ENCODE results near the gene MAD2L1.

The MAD2L1 gene

DNA sequence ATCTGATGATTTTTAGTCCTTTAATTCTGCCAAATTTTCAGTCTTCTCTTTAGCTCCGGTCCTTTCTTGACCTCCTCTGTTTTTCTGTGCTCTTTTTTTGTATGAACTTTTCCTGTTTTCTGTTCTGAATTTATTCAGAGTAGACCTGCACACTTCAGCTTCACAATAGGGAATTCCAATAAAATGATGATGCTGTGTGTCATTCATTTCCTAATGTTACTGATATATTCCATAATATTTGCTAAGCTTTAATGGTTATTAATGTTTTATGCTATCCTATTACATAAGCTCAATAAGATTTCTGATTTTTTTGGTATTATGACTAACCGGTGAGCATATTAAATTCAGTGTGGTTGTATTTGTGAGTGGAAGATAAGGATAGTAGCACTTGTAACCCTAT lies 13.9 kb upstream of the MAD2L1 start (continued):
- TF ChIP-seq, protein P1, sequence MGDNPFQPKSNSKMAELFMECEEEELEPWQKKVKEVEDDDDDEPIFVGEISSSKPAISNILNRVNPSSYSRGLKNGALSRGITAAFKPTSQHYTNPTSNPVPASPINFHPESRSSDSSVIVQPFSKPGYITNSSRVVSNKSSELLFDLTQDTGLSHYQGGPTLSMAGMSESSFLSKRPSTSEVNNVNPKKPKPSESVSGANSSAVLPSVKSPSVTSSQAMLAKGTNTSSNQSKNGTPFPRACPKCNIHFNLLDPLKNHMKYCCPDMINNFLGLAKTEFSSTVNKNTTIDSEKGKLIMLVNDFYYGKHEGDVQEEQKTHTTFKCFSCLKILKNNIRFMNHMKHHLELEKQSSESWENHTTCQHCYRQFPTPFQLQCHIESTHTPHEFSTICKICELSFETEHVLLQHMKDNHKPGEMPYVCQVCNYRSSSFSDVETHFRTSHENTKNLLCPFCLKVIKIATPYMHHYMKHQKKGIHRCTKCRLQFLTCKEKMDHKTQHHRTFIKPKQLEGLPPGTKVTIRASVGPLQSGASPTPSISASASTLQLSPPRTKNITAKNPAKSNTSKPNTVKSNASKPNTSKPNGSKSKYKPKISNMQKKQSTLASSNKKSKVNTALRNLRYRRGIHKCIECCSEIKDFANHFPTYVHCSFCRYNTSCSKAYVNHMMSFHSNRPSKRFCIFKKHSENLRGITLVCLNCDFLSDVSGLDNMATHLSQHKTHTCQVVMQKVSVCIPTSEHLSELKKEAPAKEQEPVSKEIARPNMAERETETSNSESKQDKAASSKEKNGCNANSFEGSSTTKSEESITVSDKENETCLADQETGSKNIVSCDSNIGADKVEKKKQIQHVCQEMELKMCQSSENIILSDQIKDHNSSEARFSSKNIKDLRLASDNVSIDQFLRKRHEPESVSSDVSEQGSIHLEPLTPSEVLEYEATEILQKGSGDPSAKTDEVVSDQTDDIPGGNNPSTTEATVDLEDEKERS (tag by site-specific recombination; IDR thresholded peaks at IDR 0.05): no peak
- no peak for TF ChIP-seq ZNF785 (tag by site-specific recombination; IDR thresholded peaks at IDR 0.05)
- TF ChIP-seq ZNF426 (tag by site-specific recombination; IDR thresholded peaks at IDR 0.05): no peak
- no peak for TF ChIP-seq ZNF792 (tag by site-specific recombination; IDR thresholded peaks at IDR 0.05)
- no peak for TF ChIP-seq ZNF610 (tag by site-specific recombination; IDR thresholded peaks at IDR 0.05; ENCODE audit: borderline replicate concordance)
- no peak for TF ChIP-seq ZBTB21 (tag by site-specific recombination; IDR thresholded peaks at IDR 0.05)

DNA sequence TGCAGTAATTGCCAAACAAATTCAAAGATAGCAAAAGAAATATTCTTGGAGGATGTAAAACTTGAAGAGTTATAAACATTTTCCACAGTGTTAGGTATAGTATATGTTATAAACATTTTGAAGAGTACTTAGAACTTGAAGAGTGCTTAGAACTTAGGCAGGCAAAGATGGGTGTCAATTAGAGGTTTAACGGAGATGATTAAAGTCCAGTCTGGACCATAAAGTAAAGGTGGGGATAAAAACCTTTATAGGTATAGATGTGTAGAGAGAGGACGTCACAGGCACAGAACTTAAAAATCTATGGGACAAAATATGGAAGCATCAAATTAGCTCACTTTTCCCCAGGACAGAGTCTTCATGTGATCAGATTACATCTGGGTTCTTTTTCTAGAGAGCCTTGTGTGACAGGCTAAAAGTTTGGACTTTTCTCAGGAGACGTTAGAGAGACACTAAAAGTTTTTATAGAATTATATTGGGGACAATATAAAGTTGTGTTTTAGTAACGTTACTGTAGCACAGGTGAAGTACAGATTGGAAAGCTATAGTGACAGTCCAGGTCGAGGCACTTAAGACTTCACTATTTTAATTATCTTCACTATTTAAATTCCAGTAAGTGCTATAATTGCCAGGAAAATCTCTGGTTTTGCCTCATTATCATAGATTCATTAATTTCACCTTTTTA lies 13.3 kb upstream of the MAD2L1 start:
- Histone ChIP-seq H3K4me1 (ENCODE audit: control insufficient read depth, insufficient read depth, low read length) (no peaks in the 10 kb centered on the region), H3K4me3 (ENCODE audit: low read depth, low read length) (no peak overlapping the region), H3K36me3 (ENCODE audit: control insufficient read depth in 2 of 2, insufficient read depth in 1 of 2, low read length in 2 of 2) (no peaks in the 10 kb centered on the region), H3K27ac (ENCODE audit: extremely low read depth, low read depth, low read length) (no peak overlapping the region), H3K9me3 (ENCODE audit: control insufficient read depth, insufficient read depth, low read depth, low read length) (no peaks in the 10 kb centered on the region)
- CTCF ChIA-PET: no interaction called here
- POLR2A ChIA-PET: no interaction called here
- TF ChIP-seq ZNF623 (tag by site-specific recombination; IDR thresholded peaks at IDR 0.05) (no peak), HOXA7 (CRISPR knock-in tag; IDR thresholded peaks at IDR 0.05; ENCODE audit: borderline replicate concordance) (no peak), ZNF416 (tag by site-specific recombination; IDR thresholded peaks at IDR 0.05) (no peak), YY1 (tag by site-specific recombination; IDR thresholded peaks at IDR 0.05) (no peak), ZXDB (tag by site-specific recombination; IDR thresholded peaks at IDR 0.05) (no peak), ZNF404 (tag by site-specific recombination; IDR thresholded peaks at IDR 0.05) (no peak), ZBTB20 (tag by site-specific recombination; IDR thresholded peaks at IDR 0.05) (no peak), ZNF530 (tag by site-specific recombination; IDR thresholded peaks at IDR 0.05; ENCODE audit: low read depth) (no peak)
- TF ChIP-seq, protein P2, sequence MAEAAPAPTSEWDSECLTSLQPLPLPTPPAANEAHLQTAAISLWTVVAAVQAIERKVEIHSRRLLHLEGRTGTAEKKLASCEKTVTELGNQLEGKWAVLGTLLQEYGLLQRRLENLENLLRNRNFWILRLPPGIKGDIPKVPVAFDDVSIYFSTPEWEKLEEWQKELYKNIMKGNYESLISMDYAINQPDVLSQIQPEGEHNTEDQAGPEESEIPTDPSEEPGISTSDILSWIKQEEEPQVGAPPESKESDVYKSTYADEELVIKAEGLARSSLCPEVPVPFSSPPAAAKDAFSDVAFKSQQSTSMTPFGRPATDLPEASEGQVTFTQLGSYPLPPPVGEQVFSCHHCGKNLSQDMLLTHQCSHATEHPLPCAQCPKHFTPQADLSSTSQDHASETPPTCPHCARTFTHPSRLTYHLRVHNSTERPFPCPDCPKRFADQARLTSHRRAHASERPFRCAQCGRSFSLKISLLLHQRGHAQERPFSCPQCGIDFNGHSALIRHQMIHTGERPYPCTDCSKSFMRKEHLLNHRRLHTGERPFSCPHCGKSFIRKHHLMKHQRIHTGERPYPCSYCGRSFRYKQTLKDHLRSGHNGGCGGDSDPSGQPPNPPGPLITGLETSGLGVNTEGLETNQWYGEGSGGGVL (tag by site-specific recombination; IDR thresholded peaks at IDR 0.05): no peak
- TF ChIP-seq, protein P3, sequence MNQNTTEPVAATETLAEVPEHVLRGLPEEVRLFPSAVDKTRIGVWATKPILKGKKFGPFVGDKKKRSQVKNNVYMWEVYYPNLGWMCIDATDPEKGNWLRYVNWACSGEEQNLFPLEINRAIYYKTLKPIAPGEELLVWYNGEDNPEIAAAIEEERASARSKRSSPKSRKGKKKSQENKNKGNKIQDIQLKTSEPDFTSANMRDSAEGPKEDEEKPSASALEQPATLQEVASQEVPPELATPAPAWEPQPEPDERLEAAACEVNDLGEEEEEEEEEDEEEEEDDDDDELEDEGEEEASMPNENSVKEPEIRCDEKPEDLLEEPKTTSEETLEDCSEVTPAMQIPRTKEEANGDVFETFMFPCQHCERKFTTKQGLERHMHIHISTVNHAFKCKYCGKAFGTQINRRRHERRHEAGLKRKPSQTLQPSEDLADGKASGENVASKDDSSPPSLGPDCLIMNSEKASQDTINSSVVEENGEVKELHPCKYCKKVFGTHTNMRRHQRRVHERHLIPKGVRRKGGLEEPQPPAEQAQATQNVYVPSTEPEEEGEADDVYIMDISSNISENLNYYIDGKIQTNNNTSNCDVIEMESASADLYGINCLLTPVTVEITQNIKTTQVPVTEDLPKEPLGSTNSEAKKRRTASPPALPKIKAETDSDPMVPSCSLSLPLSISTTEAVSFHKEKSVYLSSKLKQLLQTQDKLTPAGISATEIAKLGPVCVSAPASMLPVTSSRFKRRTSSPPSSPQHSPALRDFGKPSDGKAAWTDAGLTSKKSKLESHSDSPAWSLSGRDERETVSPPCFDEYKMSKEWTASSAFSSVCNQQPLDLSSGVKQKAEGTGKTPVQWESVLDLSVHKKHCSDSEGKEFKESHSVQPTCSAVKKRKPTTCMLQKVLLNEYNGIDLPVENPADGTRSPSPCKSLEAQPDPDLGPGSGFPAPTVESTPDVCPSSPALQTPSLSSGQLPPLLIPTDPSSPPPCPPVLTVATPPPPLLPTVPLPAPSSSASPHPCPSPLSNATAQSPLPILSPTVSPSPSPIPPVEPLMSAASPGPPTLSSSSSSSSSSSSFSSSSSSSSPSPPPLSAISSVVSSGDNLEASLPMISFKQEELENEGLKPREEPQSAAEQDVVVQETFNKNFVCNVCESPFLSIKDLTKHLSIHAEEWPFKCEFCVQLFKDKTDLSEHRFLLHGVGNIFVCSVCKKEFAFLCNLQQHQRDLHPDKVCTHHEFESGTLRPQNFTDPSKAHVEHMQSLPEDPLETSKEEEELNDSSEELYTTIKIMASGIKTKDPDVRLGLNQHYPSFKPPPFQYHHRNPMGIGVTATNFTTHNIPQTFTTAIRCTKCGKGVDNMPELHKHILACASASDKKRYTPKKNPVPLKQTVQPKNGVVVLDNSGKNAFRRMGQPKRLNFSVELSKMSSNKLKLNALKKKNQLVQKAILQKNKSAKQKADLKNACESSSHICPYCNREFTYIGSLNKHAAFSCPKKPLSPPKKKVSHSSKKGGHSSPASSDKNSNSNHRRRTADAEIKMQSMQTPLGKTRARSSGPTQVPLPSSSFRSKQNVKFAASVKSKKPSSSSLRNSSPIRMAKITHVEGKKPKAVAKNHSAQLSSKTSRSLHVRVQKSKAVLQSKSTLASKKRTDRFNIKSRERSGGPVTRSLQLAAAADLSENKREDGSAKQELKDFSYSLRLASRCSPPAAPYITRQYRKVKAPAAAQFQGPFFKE (tag by site-specific recombination; IDR thresholded peaks at IDR 0.05; ENCODE audit: borderline replicate concordance): no peak
- TF ChIP-seq, protein P4, sequence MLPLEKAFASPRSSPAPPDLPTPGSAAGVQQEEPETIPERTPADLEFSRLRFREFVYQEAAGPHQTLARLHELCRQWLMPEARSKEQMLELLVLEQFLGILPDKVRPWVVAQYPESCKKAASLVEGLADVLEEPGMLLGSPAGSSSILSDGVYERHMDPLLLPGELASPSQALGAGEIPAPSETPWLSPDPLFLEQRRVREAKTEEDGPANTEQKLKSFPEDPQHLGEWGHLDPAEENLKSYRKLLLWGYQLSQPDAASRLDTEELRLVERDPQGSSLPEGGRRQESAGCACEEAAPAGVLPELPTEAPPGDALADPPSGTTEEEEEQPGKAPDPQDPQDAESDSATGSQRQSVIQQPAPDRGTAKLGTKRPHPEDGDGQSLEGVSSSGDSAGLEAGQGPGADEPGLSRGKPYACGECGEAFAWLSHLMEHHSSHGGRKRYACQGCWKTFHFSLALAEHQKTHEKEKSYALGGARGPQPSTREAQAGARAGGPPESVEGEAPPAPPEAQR (tag by site-specific recombination; IDR thresholded peaks at IDR 0.05): no peak
- TF ChIP-seq, protein P5, sequence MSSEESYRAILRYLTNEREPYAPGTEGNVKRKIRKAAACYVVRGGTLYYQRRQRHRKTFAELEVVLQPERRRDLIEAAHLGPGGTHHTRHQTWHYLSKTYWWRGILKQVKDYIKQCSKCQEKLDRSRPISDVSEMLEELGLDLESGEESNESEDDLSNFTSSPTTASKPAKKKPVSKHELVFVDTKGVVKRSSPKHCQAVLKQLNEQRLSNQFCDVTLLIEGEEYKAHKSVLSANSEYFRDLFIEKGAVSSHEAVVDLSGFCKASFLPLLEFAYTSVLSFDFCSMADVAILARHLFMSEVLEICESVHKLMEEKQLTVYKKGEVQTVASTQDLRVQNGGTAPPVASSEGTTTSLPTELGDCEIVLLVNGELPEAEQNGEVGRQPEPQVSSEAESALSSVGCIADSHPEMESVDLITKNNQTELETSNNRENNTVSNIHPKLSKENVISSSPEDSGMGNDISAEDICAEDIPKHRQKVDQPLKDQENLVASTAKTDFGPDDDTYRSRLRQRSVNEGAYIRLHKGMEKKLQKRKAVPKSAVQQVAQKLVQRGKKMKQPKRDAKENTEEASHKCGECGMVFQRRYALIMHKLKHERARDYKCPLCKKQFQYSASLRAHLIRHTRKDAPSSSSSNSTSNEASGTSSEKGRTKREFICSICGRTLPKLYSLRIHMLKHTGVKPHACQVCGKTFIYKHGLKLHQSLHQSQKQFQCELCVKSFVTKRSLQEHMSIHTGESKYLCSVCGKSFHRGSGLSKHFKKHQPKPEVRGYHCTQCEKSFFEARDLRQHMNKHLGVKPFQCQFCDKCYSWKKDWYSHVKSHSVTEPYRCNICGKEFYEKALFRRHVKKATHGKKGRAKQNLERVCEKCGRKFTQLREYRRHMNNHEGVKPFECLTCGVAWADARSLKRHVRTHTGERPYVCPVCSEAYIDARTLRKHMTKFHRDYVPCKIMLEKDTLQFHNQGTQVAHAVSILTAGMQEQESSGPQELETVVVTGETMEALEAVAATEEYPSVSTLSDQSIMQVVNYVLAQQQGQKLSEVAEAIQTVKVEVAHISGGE (tag by site-specific recombination; conservative IDR thresholded peaks at IDR 0.05; ENCODE audit: low read depth): no peak
- TF ChIP-seq, protein P6, sequence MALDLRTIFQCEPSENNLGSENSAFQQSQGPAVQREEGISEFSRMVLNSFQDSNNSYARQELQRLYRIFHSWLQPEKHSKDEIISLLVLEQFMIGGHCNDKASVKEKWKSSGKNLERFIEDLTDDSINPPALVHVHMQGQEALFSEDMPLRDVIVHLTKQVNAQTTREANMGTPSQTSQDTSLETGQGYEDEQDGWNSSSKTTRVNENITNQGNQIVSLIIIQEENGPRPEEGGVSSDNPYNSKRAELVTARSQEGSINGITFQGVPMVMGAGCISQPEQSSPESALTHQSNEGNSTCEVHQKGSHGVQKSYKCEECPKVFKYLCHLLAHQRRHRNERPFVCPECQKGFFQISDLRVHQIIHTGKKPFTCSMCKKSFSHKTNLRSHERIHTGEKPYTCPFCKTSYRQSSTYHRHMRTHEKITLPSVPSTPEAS (tag by site-specific recombination; IDR thresholded peaks at IDR 0.05): no peak
